Measurements from ENCODE around the gene APP. TPM values are rescaled to one million over a fixed set of nuclear protein-coding genes. Genes with fewer than 3 reads are reported as not detected.

APP gene
- total RNA-seq, 4 donors from 2014 or later: 197 to 380 (median 296) TPM

DNA sequence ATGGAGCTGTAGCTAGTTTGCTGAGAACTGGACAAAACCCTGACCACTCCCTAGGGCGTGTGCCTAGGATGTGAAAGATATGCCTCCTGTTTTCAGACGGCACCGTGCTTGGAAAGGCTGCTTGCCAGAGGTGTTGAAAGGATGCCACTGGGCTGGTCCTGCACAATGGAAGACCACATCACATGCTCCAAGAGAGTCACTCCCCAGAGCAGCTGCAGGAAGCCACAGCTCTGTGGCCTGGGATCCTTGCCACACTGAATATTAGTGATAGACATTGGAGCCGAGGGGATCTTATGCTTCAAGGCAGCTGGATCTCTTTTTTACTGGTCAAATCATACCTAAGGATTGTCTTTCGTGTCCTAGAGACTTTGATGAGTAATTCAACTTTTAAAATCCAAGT, 6.6 kb upstream of the APP start:
- no peak for TF ChIP-seq CTCF (IDR thresholded peaks at IDR 0.05)
- DNase-seq (ENCODE audit: low spot score) (no peak), ATAC-seq (ENCODE audit: low FRiP score) (no peak)

DNA sequence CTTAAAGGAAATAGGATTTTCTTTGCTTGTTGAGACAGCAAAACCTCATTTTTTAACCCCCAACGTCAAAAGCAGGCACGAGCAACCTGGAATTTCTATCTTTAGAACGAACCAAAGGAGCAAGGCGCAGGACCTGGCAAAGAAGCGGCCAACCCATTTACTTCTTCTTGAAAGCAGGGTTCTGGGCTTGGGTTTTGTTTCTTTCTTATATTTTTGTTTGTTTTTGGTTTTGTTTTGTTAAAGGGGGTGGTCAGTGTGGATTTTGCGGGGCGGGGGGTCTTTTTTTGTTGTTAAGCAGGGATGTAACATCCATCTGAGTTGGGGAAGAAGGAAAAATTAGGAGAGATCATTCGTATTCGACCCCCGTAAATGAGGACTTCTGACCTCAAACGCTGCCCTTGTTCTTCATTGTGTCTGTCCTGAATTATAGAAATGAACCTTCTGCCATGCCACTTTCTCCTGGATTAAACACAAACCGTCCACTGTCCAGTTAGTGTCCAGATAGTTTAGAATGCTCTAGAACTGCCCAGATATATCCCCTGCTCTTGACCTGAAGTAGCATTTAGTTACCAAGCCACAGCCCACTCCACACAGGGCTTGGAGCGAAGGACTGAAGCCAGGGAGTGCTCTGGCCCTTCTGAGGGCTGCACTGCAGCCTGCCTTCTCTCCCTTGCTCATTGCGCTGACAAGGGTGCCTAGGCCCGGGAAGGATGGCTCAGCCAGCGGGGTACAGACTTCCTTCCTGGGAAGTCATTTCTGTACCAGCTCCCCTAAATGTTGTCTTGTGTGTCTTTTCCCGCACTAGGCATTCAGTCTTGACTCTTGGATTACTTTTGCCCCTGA, 909 bp upstream of the APP start:
- TF ChIP-seq CTCF (IDR thresholded peaks at IDR 0.05): no peak
- ATAC-seq (ENCODE audit: low FRiP score): no peak

DNA sequence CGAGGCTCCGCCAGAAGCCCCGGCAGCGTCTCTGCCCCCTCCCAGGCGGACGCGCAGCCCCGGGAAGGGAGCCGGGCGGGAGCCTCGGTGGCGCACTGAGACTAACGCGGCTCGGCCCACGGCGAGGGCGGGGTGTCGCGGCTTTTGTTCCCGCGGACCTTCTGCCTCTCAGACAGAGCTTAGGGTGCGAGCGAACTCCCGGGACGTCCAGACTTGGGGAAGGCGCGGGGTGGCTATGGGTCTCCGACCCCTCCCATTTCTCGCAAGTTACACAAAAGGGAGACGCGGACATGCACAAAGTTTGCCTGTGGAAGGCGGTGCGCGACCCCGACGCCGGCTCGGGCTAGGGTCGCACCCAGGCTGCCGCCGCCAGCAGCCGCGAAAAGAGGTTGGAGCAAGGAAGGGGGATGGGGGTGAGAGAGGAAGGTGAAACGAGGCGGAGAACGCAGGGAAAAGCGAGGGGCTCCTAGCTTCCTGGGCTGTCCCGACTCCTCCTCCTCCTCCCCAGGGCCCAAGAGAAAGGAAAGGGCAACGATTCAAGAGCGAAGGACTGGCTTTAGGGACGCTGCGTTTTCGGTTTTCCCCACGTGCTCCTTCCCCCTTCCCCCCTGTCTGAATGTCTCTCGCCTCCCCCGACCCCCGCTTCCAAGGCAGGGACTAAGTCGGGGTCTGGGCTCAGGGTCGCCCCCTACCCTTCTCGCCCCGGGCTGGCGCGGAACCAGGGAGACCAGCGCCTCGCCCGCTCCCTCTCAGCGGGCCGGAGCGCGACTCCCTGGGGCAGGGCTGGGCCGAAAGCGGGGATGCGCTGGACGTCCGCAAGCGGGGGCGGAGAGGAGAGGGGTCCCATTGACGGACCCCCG, 729 bp downstream of the APP start:
- TF ChIP-seq CTCF (IDR thresholded peaks at IDR 0.05): no peak
- no peak for DNase-seq (ENCODE audit: low spot score)
- peak; percentile 51 for ATAC-seq (ENCODE audit: low FRiP score)

More for the DNA sequence above, 909 bp upstream of the APP start:
- DNase-seq (ENCODE audit: low spot score): no peak

GRCh38 chr21:26169061-26169610, 1.4 kb downstream of the APP start:
- ATAC-seq (ENCODE audit: low FRiP score) (peak; percentile 53), DNase-seq (ENCODE audit: low spot score) (no peak)
- no peak for TF ChIP-seq CTCF (IDR thresholded peaks at IDR 0.05)

DNA sequence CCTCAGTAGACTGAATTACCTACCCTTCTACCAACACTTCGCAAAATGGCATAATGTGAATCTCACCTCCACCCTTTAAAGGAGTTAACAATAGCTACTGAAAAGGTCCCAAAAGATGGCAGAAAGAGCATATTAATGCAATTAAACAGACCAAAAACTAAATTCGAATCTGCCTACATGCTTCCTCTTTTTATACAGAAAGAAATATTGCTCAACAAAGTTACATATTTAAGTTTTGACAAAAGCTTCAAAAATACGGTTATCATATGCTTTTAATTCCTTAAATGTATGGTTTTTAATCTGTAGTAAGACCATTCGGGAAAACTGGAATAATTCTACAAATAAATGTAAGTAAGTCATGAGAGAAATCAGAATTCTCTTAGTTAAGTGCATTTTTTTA, 2.2 kb downstream of the APP start:
- TF ChIP-seq CTCF (IDR thresholded peaks at IDR 0.05): no peak
- DNase-seq (ENCODE audit: low spot score) (no peak), ATAC-seq (ENCODE audit: low FRiP score) (no peak)

DNA sequence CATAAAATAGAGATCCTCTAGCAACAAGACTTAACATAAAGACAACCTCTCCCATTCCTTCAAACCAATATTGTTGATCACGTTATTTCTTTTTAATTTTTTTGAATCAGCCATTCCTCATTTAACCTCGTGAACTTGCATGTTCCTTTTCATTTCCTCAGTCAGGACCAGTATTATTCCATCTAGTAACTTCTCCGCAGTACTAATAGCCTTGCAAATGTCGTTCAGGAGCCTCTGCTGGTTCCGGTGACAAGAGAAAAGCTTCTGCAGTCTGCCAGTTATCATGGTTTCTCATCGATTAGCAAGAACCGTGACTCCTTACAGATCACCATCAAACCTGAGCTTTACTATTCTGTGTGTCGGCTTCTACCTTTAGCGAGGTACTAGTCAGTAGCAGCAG, 3.0 kb downstream of the APP start:
- no peak for TF ChIP-seq CTCF (IDR thresholded peaks at IDR 0.05)
- ATAC-seq (ENCODE audit: low FRiP score): no peak
- no peak for DNase-seq (ENCODE audit: low spot score)

All from omental fat pad (tissue), 4 donors.